HuH-7.5 (cell line): ENCODE data around the gene SUN5.
A peak's percentile ranks its signal among the peaks of the same experiment; 100 is the strongest.

Experiments used
- DNase-seq: peaks from one replicate; pipeline ENCODE4 v3.0.0; 2011; ENCODE audit warnings: low spot score

The SUN5 gene

GRCh38 chr20:33014336-33015113 is 10.3 kb upstream of the SUN5 start:
- DNase-seq: no peak

DNA sequence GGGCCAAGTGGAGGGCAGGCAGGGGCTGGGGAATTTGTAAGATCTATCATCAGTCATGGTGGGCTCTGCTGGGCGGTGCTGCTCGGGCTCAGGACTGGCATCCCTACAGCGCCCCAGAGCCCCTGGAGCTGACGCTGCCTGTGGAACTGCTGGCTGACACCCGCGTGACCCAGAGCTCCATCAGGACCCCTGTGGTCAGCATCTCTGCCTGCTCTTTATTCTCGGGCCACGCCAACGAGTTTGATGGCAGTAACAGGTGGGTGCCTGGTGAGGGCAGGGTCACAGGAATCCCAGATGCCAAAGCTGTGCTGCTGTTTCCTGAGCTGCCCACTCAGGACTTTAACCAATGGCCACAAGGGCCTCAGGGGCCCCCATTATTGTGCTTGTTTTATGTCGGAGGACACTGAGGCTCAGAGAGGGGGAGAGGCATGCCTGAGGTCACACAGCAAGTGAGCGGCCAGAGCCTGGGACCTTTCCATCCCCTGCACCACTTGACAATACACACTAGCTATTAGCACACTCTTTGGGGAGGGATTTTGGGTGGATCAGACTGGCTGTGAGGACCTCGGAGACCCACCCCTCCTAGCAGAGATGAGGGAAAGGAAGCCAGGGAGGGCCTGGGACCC is 9.6 kb upstream of the SUN5 start:
- DNase-seq: no peak

GRCh38 chr20:33012327-33013189 is 8.3 kb upstream of the SUN5 start:
- no peak for DNase-seq

GRCh38 chr20:33010674-33011449 is 6.6 kb upstream of the SUN5 start:
- DNase-seq: no peak

GRCh38 chr20:33010133-33010504 is 5.9 kb upstream of the SUN5 start:
- DNase-seq: no peak

DNA sequence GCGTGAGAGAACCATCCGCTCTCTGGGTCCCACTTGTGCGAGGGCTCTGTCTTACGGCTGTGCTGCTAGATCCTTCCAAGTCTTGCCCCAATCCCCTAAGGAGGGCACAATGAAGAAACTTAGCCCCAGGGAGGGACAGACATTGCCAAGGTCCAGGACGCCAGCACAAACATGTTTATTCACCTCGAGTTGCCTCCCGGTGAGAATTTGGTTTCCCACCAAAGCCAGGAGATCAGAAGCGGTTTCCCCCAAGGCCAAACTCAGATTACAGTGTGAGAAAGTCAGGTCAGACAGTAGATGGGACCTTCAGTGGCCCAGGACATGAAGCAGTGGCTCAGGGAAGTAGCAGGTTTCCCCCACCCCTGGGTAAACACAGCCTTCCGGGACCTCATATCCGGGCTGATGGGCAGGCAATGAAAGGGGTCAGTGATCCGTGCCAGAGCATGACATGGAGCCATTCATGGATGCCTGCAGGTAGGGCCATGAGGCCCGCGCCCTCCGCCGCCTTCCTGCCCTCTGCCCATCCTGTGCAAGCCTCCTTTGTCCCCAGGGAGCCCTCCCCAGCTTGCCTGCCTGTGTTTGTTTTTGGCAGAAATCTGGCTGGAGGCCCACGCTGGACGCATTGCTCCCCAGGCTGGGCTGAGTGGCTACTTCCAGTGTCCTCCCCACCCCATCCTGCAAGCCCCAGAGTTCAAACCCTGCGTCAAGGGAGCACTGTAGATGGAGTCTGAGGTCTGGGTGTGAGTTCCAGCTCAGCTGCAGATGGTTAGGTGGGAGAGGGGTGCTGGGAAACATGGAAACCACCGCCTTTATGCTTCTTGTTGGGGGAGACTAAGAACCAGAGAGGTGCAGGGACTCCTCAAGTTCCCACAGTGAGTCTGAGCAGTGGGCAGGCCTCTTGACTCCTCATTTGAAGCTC is 5.2 kb upstream of the SUN5 start:
- DNase-seq: peak; percentile 44

DNA sequence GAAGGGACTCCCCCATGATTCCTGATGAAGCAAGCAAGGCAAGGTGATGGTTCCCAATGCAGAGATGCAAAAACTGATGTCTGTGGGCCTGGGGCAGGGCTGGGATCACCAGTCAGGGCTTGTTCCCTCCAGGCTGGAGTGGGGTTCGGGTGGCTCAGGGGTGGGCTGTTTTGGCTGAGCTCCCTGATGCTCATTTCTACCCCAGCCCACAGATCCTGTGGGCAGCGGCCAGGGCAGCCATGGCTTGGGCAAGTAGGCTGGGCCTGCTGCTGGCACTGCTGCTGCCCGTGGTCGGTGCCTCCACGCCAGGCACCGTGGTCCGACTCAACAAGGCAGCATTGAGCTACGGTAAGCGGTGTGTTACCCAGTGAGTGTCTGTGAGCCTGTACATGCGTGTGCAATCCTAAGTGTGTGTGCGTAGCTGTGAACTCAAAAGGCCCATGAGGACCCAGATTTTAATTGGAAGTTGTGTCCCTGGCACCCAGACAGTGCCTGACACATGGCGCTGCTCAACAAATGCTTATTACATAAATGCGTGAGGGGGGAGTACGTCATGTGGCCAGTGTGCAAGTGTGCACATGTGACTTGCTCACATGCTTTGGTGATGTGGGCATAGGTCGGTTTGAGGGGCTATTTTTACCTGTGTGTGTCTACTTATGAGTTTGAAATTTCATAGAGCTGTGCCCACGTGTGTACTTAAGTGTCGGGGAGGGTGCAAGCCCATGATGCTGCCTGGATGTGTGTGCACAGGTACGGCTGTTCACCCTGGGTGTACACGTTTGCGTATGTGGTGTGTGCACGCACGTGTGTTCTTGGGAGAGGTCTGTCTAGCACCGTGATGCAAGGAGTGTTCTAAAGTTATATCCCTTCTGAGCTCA is 4.3 kb upstream of the SUN5 start:
- no peak for DNase-seq

GRCh38 chr20:33007376-33008335 is 3.4 kb upstream of the SUN5 start, which contains the start of gene BPIFB2:
Gene BPIFB2 (plus strand): TSS chr20:33007704. CDS start chr20:33008575, 871 bp downstream.
- DNase-seq: no peak

- DNase-seq: no peak
These were observed 2.6 kb upstream of the SUN5 start for GRCh38 chr20:33006776-33007375.

GRCh38 chr20:33005908-33006775 is 1.9 kb upstream of the SUN5 start:
- DNase-seq: no peak

DNA sequence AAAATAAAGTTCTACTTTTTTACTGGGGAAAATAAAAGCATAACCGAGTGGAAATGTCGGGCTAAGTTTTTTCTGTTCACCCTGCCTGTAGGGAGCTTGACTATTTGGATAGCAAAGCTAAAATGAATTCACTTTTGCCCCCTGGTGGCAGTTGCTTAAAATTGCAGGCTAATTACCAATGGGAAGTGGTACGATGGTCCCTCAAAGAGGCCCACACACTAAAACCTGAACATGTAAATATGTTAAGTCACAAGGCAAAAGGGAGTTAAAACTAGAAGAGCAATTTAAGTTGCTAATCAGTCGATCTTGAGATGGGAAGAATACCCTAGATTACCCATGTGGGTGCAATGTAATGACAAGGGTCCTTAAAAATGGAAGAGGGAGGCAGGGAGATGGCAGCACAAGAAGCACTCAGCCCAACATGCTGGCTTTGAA is 916 bp upstream of the SUN5 start:
- peak; percentile 47 for DNase-seq

DNA sequence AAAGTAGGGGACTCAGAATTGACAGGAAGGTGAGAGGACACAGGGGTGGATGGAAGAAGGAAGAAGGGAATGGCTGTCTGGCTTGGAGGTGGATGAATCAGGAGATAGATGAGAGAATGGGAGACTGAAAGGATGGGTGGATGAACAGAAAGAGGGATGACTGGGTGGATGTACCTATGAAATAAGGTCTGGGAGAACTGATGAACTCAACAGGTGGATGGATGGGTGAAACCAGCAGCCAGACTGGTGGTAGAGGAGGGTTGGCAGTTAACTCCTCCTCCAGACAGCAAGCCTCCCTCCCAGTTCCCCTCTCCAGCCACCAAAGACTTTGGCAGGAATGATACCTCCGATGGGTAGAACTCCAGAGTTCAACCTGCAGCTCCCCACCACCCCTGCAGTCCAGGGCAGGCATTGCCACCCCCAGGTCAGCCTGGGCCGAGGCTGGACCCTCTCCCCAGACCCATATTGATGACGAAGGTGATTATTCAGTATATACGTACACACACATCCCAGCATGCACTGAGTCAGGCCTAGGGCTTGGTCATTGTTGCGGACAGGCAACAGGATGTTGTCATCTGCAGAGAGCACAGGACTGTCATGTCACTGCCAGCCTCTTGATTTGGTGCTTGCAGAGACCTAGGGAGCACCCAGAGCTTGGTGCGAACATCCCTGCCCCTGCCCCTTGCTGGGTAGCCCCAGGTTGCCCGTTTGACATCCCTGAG is 2.0 kb downstream of the SUN5 start:
- DNase-seq: no peak

GRCh38 chr20:33000802-33001466 is 3.3 kb downstream of the SUN5 start:
- DNase-seq: no peak

- no peak for DNase-seq
These were observed 4.5 kb downstream of the SUN5 start for GRCh38 chr20:32999603-33000250.

DNA sequence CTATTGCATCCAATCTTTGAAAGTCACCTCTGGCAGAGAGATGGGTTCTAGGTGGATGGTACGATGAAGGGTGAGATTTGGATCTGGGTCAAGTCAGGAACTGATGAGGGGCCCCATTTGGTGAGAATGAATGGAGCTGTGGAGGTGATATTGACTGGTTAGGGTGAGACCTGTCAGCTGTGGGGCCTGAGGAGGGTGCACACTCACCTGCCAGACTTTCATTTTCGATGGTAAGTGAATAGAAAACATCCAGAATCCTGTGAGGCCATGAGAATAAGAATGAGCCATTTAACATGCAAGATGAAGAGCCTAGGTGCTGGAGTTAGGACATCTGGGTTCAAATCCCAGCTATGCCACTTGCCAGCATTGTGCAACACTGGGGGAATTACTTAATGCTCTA is 6.8 kb downstream of the SUN5 start:
- DNase-seq: no peak
